Right ventricle myocardium inferior (tissue), 1 donor: Measurements from ENCODE around the gene COX18. TPM values are rescaled to one million over a fixed set of nuclear protein-coding genes. Genes with fewer than 3 reads are reported as not detected.

ENCODE experiments used
- ATAC-seq: fragments of 200-7000 bp; cut with Tn5 transposase; one replicate; pipeline ENCODE4 v1.9.1; 2020; ENCODE audit warnings: mild to moderate bottlenecking, moderate library complexity
- DNase-seq: peaks from one replicate; pipeline ENCODE4 v3.0.0; 2021; ENCODE audit errors: missing footprints
- intact Hi-C: fragments of 100-400 bp; cut with DNase I; formaldehyde crosslinking; loops from one replicate; pipeline ENCODE4 v1.11.0; 2022
- total RNA-seq: library from RNA; stranded (reverse); fragmentation: NEBNext Ultra II Directional; extraction: Animal tissue kit (Norgen Biotek cat#: 25700); gene quantifications from one replicate; pipeline ENCODE4 v1.2.1, GENCODE V29; 2021
- donor health status: DM: no; HTN: yes; CAD: no; lungs with severe emphysema.

The COX18 gene
- total RNA-seq, 1 donor from 2014 or later = 14.9 TPM

DNA sequence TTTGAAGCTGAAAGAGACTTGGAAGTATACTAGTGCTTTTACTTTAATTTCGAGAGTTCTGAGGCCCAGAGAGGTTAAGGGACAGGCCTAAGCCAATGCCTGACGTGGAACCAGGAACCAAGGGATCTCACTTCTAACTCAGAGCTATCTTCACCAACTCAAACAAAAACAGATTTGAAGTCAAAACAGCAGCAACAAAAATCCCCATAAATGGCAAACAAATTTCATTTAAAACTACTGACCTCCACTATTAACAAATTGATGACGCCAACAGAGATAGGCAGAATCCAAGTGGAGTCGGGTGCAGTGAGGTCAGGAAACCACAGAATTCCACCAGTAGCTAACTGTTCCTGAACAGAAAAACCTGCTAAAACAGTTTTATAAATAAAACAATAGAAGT, 5.0 kb downstream of the COX18 start:
- ATAC-seq (no peak), DNase-seq (no peak)
- intact Hi-C loops = loop anchor here (10.0 kb wide), 1 partner anchor 1090 kb away; the partner anchor contains the start of gene MTHFD2L

DNA sequence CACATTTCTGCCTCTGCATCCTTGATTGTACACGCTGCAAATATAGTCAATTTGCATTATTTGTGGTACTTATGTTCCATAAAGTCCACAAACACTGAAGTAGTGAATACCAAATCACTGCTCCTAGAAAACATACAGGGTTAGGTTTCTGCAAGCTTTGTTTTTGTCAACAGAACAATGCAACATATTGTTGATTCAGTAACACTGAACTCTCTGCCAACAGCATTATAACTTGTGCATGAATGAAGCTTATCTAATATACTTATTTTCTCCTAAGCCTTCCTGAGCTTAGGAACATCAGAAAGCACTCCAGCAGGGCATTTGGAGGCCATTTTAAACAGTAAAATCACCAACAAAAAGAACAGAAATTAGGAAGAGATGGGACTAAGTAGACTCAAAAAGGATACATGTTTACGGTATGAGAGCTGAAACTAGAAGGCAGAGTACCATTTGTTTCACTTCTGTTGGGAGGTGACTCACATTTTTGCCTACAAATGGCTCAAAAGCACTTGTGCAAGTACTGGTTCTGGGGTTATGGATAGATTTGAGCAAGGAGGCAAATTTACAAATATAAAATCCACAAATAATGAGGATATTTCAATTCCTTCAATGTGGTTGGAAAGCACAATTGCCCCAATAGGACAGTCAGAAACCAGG, 14.1 kb downstream of the COX18 start:
- ATAC-seq (no peak), DNase-seq (no peak)
- intact Hi-C loops = no loop called here

GRCh38 chr4:73053974-73054480, 15.5 kb downstream of the COX18 start:
- DNase-seq (no peak), ATAC-seq (no peak)
- intact Hi-C loops = no loop called here

GRCh38 chr4:73053076-73053475, 16.4 kb downstream of the COX18 start:
- ATAC-seq (no peak), DNase-seq (no peak)
- intact Hi-C loops = no loop called here

DNA sequence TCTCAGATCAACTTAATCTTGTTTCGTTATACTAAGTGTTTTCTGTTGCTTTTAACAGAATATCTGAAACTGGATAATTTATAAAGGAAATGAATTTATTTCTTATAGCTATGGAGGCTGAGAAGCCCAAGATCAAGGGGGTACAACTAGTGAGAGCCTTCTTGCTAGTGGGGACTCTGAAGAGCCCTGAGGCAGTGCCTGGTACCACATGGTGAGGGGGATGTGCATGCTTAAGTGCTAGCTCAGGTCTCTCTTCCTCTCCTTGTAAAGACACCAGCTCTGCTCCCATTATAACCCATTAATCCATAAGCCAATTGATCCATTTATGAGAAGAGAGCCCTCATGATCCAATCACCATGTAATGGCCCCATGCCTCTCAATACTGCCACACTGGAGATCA, 17.9 kb downstream of the COX18 start:
- ATAC-seq = no peak
- intact Hi-C loops = no loop called here
- DNase-seq = no peak

- ATAC-seq (no peak), DNase-seq (no peak)
- intact Hi-C loops = no loop called here
Measured at GRCh38 chr4:73045879-73046278, 23.6 kb downstream of the COX18 start.

DNA sequence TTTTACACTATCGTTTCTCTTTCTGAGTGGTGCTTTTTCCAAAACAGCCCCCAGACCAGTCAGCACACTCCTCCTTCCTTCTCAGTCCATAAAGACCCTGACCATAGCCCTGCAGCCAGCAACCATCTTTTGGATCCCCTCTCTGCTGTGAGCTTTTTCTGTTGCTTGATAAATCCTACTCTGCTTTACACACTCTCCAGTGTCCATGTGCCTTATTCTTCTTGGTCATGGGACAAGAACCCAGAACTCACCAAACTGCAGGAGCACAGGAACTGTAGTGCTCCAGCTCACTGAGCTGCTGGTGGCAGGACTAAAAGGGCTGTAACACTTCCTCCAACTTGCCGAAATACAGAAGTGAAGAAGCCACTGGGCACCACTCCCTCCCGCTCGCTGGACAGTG, 32.5 kb downstream of the COX18 start:
- ATAC-seq = no peak
- intact Hi-C loops = no loop called here
- DNase-seq = no peak

- ATAC-seq = no peak
- DNase-seq = no peak
- intact Hi-C loops = no loop called here
Measured at GRCh38 chr4:73036123-73036522, 33.4 kb downstream of the COX18 start.

DNA sequence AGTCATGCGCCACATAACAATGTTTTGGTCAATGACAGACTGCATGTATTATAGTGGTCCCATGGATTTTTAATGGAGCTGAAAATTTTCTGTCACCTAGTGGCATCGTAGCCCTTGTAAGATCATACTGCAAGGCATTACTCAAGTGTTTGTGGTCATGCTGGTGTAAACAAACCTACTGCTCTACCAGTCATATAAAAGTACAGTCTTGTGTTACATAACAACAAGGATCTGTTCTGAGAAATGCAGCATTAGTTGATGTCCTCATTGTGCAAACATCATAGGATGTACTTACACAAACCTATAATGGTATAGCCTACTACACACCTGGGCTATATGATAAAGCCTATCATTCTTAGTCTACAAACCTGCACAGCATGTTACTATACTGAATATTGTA, 34.6 kb downstream of the COX18 start:
- no peak for DNase-seq
- intact Hi-C loops = no loop called here
- ATAC-seq = no peak

- ATAC-seq (no peak), DNase-seq (no peak)
- intact Hi-C loops = no loop called here
Measured at GRCh38 chr4:73028621-73029020, 40.9 kb downstream of the COX18 start.

- no peak for DNase-seq
- intact Hi-C loops = loop anchor here (5.0 kb wide), 1 partner anchor 319 kb away; no protein-coding TSS in a partner anchor
- ATAC-seq = no peak
Measured at GRCh38 chr4:73021634-73022033, 47.9 kb downstream of the COX18 start.

DNA sequence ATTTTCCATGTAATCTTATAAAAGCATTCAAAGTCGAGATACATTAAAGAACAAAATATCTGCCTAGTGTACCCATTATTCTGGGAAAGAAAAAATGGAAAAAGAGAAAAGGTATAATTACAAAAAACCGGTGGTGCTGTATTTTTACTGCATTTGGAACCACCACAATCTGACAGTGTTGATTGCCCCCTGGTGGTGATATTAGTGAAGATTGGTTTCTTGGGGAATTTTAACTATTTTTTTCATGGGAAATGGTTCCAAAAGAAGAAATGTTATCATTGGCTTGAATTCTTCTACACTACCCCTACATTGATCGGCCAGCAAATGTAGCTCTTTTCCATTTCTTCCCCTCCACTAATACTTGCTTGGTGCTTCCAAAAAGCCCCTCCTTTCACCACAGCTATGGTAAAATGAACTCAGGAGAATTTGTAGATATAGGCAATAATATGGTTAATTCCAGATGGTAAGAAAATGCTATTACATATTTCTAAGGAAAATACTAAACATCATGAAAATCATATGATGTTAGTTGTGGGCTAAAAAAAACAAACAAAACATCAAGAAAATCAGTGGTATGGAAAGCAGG, 50.0 kb downstream of the COX18 start:
- ATAC-seq = no peak
- intact Hi-C loops = loop anchor here (5.0 kb wide), 2 partner anchors 317 to 512 kb away; no protein-coding TSS in a partner anchor
- no peak for DNase-seq

- intact Hi-C loops = loop anchor here (5.0 kb wide), 1 partner anchor 511 kb away; no protein-coding TSS in a partner anchor
- DNase-seq (no peak), ATAC-seq (no peak)
Measured at GRCh38 chr4:73018595-73018994, 50.9 kb downstream of the COX18 start.

DNA sequence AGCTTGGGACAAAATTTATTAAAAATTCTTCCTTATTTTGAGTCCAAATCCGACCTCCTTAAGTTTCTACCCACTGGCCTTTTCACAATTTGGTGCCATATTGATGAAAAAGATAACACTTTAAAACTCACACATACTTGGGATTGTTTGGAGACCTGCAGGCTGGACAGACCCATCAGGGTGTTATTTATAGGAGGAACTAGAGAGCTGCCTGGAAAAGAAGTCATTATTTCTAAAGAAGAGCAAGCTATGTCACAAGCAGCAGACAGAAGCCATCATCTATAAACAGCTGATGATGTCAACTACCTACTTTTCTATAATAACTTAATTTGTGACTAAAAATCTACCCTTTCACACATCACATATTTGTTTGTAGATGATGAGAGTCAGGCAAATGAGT, 56.2 kb downstream of the COX18 start:
- intact Hi-C loops = no loop called here
- ATAC-seq = no peak
- no peak for DNase-seq

DNA sequence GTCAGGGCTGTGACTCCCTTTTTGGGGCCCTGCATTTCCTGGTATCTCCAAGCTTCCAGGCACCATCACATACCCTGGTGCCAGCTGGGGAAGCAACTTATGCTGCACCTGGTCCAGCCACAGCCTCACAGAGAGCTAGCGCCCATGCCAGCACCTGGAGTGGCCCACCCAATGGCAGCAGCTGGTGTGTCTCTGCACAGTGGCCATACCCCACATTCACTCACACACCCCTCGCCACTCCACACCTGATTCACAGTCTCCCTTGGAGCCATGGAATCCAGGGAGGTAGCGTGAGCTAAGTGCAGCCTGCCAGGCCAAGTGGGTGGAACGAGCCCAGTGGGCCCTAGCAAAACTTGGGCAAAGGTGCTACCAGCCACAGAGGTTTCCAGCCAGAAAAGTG, 56.8 kb downstream of the COX18 start:
- ATAC-seq (no peak), DNase-seq (no peak)
- intact Hi-C loops = no loop called here

DNA sequence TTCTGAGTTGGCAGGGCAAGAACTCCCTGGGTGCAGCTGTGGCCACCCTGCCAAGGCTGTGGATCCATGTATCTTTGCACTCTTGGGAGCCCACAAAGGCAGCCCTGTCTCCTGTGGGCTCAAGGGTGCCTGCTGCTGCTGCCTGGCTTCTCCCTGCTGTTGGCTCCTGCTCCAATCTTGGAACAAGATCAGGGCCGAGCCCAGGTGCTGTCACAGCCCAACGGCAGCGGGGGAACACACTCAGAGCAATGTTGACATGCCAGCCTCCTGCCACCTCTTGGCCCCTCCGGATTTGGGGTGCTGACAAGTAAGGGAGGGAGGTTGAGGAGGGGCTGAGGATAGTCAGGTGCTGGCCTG, 57.9 kb downstream of the COX18 start:
- intact Hi-C loops = no loop called here
- no peak for DNase-seq
- no peak for ATAC-seq

- intact Hi-C loops = no loop called here
- DNase-seq (no peak), ATAC-seq (no peak)
Measured at GRCh38 chr4:73010789-73011628, 58.5 kb downstream of the COX18 start.

DNA sequence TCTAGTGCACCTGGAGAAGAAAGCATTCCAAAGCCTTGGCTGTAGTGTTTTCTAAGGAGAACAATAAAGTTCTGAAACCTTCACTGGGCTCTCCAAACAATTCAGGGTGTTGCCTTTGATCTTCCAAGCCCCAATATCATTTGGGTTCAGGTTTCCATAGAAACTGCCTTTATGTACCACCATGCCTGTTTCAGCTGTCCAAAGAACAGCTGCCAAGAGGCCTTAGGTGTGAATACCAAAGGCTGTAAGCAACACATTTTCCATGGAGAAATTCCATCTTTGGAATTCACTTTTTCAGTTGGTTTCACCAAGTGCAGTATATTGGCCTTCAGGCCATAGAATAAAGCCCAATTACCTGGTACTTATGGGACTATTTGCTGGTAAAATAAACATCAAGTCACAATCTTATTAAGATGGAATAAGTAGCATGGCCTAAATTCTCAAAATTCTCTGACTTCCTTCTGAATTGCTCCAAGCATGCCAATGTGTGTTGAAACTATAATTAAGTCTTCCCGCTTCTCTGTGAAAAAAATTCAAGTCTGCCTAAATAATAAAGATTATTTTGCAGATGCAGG, 61.9 kb downstream of the COX18 start:
- DNase-seq (no peak), ATAC-seq (no peak)
- intact Hi-C loops = no loop called here

GRCh38 chr4:73006286-73006990, 63.1 kb downstream of the COX18 start:
- intact Hi-C loops = no loop called here
- no peak for ATAC-seq
- no peak for DNase-seq
